Measurements from ENCODE around the gene GRIK4.

The GRIK4 gene

GRCh38 chr11:120509346-120510053 is 2.0 kb upstream of the GRIK4 start:
- no peak for DNase-seq (ENCODE audit: low read depth, low spot score)
- no peak for TF ChIP-seq CTCF (IDR thresholded peaks at IDR 0.05; ENCODE audit: low read depth, low read length)
- in situ Hi-C loops (cut with HindIII; ENCODE audit: low sequenced_read_pairs), result no loop called here
- H3K4me3 ChIP-seq (ENCODE audit: low read depth, low read length), result no peak overlapping the region

- no peak for DNase-seq (ENCODE audit: low read depth, low spot score)
- no peak overlapping the region for H3K4me3 ChIP-seq (ENCODE audit: low read depth, low read length)
- TF ChIP-seq CTCF (IDR thresholded peaks at IDR 0.05; ENCODE audit: low read depth, low read length), result no peak
- in situ Hi-C loops (cut with HindIII; ENCODE audit: low sequenced_read_pairs), result no loop called here
Observed at GRCh38 chr11:120510406-120511115, 987 bp upstream of the GRIK4 start.

GRCh38 chr11:120511820-120512738 is 531 bp downstream of the GRIK4 start:
- no peak overlapping the region for H3K4me3 ChIP-seq (ENCODE audit: low read depth, low read length)
- no peak for DNase-seq (ENCODE audit: low read depth, low spot score)
- in situ Hi-C loops (cut with HindIII; ENCODE audit: low sequenced_read_pairs), result no loop called here
- no peak for TF ChIP-seq CTCF (IDR thresholded peaks at IDR 0.05; ENCODE audit: low read depth, low read length)

- no peak for TF ChIP-seq CTCF (IDR thresholded peaks at IDR 0.05; ENCODE audit: low read depth, low read length)
- in situ Hi-C loops (cut with HindIII; ENCODE audit: low sequenced_read_pairs), result no loop called here
- DNase-seq (ENCODE audit: low read depth, low spot score), result no peak
- no peak overlapping the region for H3K4me3 ChIP-seq (ENCODE audit: low read depth, low read length)
Observed at GRCh38 chr11:120512739-120513435, 1.3 kb downstream of the GRIK4 start.

GRCh38 chr11:120513436-120514315 is 2.1 kb downstream of the GRIK4 start:
- no peak for DNase-seq (ENCODE audit: low read depth, low spot score)
- in situ Hi-C loops (cut with HindIII; ENCODE audit: low sequenced_read_pairs), result no loop called here
- TF ChIP-seq CTCF (IDR thresholded peaks at IDR 0.05; ENCODE audit: low read depth, low read length), result no peak
- no peak overlapping the region for H3K4me3 ChIP-seq (ENCODE audit: low read depth, low read length)

All from astrocyte of the spinal cord (primary cell).